SH-SY5Y (cell line): ENCODE data around the gene SLC6A12.

ENCODE experiments used
- GATA2 ChIP-seq: IDR thresholded peaks from 2 replicates; pipeline ENCODE4 v1.6.1; 2011; ENCODE audit warnings: mild to moderate bottlenecking, low read depth, low read length
- GATA3 ChIP-seq: IDR thresholded peaks from 2 replicates; pipeline ENCODE4 v1.6.1; 2011; ENCODE audit warnings: low read depth, mild to moderate bottlenecking, low read length, moderate library complexity

DNA sequence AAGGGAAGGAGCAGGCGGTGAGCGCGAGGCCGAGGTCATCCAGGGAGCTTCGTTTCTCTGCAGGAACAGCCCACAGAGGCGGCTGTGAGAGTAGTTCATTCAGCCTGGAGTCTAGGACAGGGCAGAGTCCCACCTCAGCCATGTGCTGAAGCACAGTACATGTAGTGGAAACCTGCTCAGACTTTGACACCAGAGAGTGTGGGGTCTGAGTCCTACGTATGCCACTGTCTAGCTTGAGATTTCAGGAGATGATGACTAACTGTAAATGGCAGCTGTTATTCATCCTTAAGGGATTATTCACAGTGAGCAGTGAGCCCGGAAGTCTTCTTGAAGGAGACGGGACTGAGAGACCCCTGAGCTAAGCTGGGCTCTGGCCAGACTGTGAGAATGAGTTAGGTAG, 49.6 kb upstream of the SLC6A12 start:
- TF ChIP-seq GATA3 (no peak), GATA2 (no peak)
